WTC11 (cell line): Measurements from ENCODE around the gene ARID2. TPM values are rescaled to one million over a fixed set of nuclear protein-coding genes. Genes with fewer than 3 reads are reported as not detected.

Experiments used
- ATAC-seq: fragments of 200-7000 bp; cut with Tn5 transposase; 2 replicates; pipeline ENCODE4 v1.10.0; 2021; ENCODE audit warnings: mild to moderate bottlenecking, moderate library complexity
- CTCF ChIA-PET: fragments of 300-600 bp; sonication (Branson Sonifier 250); formaldehyde crosslinking; loops from one replicate; lab custom pipeline; 2021; ENCODE audit warnings: antibody characterized with exemption; lab: Charles Lee
- POLR2A ChIA-PET: fragments of 350-600 bp; sonication (Branson Sonifier 250); formaldehyde crosslinking; loops from one replicate; lab custom pipeline; 2021; ENCODE audit warnings: antibody characterized with exemption; lab: Charles Lee
- DNase-seq: peaks from one replicate; pipeline ENCODE4 v3.0.0; 2021; ENCODE audit warnings: low spot score
- H3K27ac Mint-ChIP-seq: 2 replicates; pipeline ENCODE4 v1.8.0; 2021; ENCODE audit warnings: mixed read lengths
- H3K27me3 Mint-ChIP-seq: 2 replicates; pipeline ENCODE4 v1.8.0; 2021; ENCODE audit warnings: low read depth, mild to moderate bottlenecking, moderate library complexity, mixed read lengths
- H3K36me3 Mint-ChIP-seq: 2 replicates; pipeline ENCODE4 v1.8.0; 2021; ENCODE audit warnings: mixed read lengths
- H3K4me1 Mint-ChIP-seq: 2 replicates; pipeline ENCODE4 v1.8.0; 2022; ENCODE audit warnings: mixed read lengths
- H3K4me3 Mint-ChIP-seq: 2 replicates; pipeline ENCODE4 v1.8.0; 2021; ENCODE audit warnings: mild to moderate bottlenecking, moderate library complexity, mixed read lengths
- H3K9me3 Mint-ChIP-seq: 2 replicates; pipeline ENCODE4 v1.8.0; 2021; ENCODE audit warnings: mixed read lengths
- ARID4B ChIP-seq: sonication (generic); formaldehyde crosslinking; IDR thresholded peaks from 2 replicates; pipeline ENCODE4 v1.8.0; 2023; ENCODE audit warnings: missing genetic modification reagents, mild to moderate bottlenecking, borderline replicate concordance
- CTCF ChIP-seq: fragments of 200-600 bp; IDR thresholded peaks from 2 replicates; pipeline ENCODE4 v1.8.0; 2022; ENCODE audit warnings: antibody characterized with exemption
- ERG ChIP-seq: fragments of 250-450 bp; sonication (Bioruptor Pico); IDR thresholded peaks from 2 replicates; pipeline ENCODE4 v1.8.0; 2021; ENCODE audit warnings: mild to moderate bottlenecking
- NFYB ChIP-seq: sonication (generic); formaldehyde crosslinking; conservative IDR thresholded peaks from 2 replicates; pipeline ENCODE4 v1.8.0; 2022; ENCODE audit warnings: low read depth, missing genetic modification reagents
- OVOL2 ChIP-seq: fragments of 250-450 bp; sonication (Bioruptor Pico); IDR thresholded peaks from 2 replicates; pipeline ENCODE4 v1.9.0; 2021; ENCODE audit warnings: mild to moderate bottlenecking, borderline replicate concordance
- PRDM15 ChIP-seq: sonication (generic); formaldehyde crosslinking; IDR thresholded peaks from 2 replicates; pipeline ENCODE4 v1.8.0; 2022; ENCODE audit warnings: missing genetic modification reagents
- SP1 ChIP-seq: sonication (generic); formaldehyde crosslinking; conservative IDR thresholded peaks from 2 replicates; pipeline ENCODE4 v1.8.1; 2022; ENCODE audit warnings: missing genetic modification reagents
- USF1 ChIP-seq: sonication (generic); formaldehyde crosslinking; IDR thresholded peaks from 2 replicates; pipeline ENCODE4 v1.8.0; 2022; ENCODE audit warnings: mild to moderate bottlenecking, missing genetic modification reagents
- USF2 ChIP-seq: sonication (generic); formaldehyde crosslinking; IDR thresholded peaks from 2 replicates; pipeline ENCODE4 v1.8.1; 2023; ENCODE audit warnings: mild to moderate bottlenecking, missing genetic modification reagents, moderate library complexity
- ZNF263 ChIP-seq: sonication (generic); formaldehyde crosslinking; IDR thresholded peaks from 2 replicates; pipeline ENCODE4 v1.8.1; 2022; ENCODE audit warnings: low read depth, mild to moderate bottlenecking, moderate library complexity, missing genetic modification reagents
- ZNF425 ChIP-seq: fragments of 250-450 bp; sonication (Bioruptor Pico); conservative IDR thresholded peaks from 2 replicates; pipeline ENCODE4 v1.9.0; 2021; ENCODE audit warnings: mild to moderate bottlenecking
- ZNF512 ChIP-seq: sonication (generic); formaldehyde crosslinking; IDR thresholded peaks from 2 replicates; pipeline ENCODE4 v1.8.1; 2022; ENCODE audit warnings: missing genetic modification reagents, borderline replicate concordance
- total RNA-seq: library from RNA; stranded (reverse); gene quantifications from 3 replicates; pipeline ENCODE4 v1.2.3, GENCODE V29; 2021

The ARID2 gene
- total RNA-seq, 1 experiment from 2014 or later, result 33.9 TPM

GRCh38 chr12:45785315-45785714 lies 55.8 kb downstream of the ARID2 start (continued):
- TF ChIP-seq ZNF263 (CRISPR knock-in tag) (no peak), ZNF512 (CRISPR knock-in tag) (no peak), OVOL2 (CRISPR knock-in tag) (no peak)

- ATAC-seq (no peak), DNase-seq (no peak)
- no peaks in the 10 kb centered on the region for H3K36me3 Mint-ChIP-seq
- H3K27me3 Mint-ChIP-seq, result no peaks in the 10 kb centered on the region
- CTCF ChIA-PET, result no interaction called here
- H3K4me3 Mint-ChIP-seq, result no peak overlapping the region
- H3K27ac Mint-ChIP-seq, result no peak overlapping the region
- TF ChIP-seq USF1 (CRISPR knock-in tag) (no peak), SP1 (CRISPR knock-in tag) (no peak), ARID4B (CRISPR knock-in tag) (no peak), ERG (CRISPR knock-in tag) (no peak), PRDM15 (CRISPR knock-in tag) (no peak), NFYB (CRISPR knock-in tag) (no peak), USF2 (CRISPR knock-in tag) (no peak), ZNF425 (no peak), CTCF (no peak)
- TF ChIP-seq, all 79 proteins: peak for 0
- Mint-ChIP-seq H3K4me1 (no peaks in the 10 kb centered on the region), H3K9me3 (no peaks in the 10 kb centered on the region)
- POLR2A ChIA-PET, result no interaction called here
Observed at GRCh38 chr12:45789025-45789424, 59.5 kb downstream of the ARID2 start.
